DMS53 (cell line): ENCODE data around the gene KMT2C.
"Not testable (repeated sequence)": the region's sequence is repeated elsewhere in the genome, so short reads cannot be mapped to it uniquely, and the experiment has no call there.

Source experiments
- DNase-seq: peaks from one replicate; lab custom pipeline; 2025; lab: John Stamatoyannopoulos, UW

KMT2C gene

DNA sequence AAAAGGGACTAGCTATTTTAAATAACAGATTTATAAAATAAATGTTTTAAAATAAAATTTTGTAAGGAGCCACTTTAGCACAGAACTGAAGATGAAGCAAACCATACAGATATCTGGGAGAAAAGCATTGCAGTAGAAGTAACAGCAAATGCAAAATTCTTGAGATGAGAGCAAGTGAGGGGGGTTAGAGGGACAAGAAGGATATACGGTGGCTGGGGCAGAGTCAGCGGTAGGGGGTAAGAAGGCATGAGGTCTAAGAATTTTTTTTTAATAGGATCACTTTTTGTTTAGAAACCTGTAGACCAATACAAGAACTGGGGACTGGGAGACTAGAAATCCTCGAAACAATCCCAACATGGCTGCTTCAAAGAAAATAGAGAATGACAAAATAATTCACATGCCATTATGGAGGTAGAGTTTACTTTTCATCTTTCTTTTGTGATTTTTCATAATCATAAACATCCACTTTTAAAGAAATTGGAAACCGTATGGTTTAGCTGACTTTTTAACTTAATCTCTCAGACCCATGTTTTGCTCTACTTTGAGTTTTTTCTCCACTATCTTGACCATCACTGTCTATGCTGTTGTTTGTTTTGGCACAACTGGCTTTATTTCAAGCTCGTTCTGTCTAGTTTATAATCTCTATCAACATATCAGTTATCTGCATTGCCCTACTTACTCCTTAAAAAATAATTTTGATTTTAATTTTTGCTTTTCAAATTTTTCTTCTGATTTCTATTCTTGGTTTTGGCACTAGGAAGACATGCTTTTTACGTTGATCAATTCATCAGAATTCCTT is 73.5 kb downstream of the KMT2C start:
- DNase-seq: no peak

DNA sequence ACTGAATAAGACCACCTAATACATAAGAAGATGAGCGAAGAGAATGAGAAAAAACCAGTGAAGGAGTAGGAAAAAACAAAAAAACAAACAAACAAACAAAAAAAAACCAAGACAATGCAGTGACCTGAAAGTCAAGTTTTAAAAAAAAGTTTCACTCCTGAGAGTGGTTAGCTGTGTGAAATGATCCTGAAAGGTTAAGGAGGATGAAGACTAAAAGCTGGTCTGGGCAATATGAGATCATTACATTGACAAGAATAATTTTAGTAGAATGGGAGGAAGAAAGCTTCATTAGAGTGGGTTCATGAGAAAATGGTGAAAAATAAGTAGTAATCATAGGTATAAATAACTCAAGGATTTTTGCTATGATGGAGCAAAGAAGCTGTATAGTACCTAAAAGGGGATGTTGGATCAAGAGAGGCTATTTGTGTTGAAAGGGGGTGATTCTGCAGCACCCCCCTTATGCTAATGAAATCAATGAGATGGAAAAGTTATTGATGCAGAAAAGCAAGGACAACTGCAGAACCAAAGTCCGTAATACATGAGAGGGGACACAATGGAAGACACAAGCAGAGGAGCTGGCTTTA is 80.2 kb downstream of the KMT2C start:
- no peak for DNase-seq

DNA sequence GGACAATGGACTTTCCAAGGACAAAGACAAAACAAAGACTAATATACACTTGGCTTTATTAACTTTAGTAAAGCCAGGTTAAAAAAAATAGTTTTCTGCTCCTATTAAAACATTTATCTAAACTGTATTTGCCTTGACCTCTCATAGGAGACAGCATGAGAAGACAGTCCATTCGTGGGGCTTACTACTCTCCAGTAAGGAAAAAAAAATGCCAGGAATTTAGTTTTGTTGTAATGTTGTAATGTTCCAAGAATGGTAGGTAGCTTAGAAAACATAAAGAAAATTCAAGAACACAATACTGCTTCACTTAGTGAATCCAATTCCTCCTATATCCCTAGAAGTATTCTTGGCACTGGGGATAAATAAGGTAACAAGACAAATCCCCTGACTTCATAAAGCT is 81.7 kb downstream of the KMT2C start:
- no peak for DNase-seq

DNA sequence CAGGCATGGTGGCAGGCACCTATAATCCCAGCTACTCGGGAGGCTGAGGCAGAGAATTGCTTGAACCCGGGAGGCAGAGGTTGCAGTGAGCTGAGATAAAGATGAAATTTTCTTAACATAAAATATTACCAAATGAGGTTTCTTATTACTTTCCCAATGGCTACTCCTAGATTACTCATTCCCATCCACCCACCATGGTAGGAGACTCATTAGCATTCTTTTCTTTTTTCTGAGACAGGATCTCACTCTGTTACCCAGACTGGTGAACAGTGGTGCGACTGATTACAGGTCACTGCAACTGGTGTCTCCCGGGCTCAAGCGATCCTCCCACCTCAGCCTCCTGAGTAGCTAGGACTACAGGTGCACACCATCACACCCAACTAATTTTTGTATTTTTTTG is 82.5 kb downstream of the KMT2C start:
- not testable (repeated sequence) for DNase-seq

DNA sequence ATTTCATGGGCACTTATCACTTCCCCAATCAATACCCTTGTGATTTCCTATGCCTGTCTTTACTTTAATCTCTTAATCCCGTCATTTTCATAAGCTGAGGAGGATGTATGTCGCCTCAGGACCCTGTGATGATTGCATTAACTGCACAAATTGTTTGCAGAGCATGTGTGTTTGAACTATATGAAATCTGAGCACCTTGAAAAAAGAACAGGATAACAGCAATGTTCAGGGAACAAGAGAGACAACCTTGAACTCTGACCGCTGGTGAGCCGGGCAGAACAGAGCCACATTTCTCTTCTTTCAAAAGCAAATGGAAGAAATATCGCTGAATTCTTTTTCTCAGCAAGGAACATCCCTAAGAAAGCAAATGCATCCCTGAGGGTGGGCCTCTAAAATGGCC is 84.1 kb downstream of the KMT2C start:
- DNase-seq: not testable (repeated sequence)

DNA sequence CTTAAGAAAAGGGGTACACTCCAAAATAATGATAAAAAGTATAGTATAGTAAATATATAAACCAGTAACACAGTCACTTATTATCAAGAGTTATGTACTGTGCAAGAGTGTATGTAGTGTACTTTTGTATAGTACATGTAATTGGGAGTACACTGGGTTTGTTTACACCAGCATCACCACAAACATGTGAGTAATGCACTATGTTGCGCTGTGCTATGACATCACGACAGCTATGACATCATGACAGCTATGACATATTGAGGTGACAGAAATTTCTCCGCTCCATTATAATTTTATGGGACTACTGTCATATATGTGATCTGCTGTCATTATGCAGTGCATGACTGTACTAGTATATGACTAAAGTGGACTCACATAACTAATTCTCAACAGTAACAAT is 84.6 kb downstream of the KMT2C start:
- DNase-seq: no peak

DNA sequence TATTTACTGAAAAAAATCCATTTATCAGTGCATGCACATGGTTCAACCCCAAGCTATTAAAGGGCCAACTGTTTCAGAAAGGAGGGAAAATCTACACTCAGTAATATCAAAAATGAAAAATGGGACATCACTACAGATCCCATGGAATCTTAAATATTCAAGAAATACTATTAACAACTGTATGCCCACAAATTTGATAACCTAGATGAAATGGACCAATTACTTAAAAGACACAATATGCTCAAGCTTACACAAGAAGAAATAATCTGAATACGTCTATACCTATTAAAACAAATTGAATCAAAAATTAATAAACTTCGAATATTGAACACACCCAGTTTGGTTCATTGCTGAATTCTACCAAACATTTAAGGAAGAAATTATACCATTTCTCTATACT is 87.9 kb downstream of the KMT2C start:
- no peak for DNase-seq

DNA sequence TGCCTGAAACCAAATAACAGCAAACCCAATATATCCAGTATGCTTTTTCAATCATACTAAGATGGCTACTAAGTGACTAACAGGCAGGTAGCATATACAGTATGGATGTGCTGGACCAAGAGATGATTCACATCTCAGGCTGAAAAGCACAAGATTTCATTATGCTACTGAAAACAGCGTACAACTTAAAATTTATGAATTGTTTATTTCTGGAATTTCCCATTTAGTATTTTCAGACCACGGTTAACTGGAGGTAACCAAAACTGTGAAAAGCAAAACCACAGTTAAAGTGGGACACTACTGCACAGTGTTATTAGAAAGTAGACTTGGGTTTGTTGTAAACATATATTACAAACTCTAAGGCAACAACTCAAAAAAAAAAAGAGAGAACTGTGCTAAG is 91.5 kb downstream of the KMT2C start:
- DNase-seq: no peak

DNA sequence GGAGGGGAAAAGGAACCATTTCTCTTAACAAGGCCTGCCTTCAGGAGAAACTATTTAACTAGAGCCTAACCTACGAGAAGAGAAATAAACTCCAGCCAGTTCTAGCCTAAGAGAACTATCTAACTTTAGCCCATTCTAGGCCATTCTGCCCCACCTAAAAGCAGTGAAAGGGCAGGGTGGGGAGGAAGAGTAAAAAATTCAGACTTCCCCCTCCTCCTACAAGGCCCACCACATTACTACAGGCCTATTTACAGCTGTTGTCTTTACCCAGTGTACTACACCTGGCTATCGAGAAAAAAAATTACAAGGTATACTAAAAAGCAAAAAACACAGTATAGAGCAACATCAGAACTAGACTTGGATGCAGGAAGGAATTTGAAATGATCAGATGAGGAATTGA is 93.0 kb downstream of the KMT2C start:
- no peak for DNase-seq

DNA sequence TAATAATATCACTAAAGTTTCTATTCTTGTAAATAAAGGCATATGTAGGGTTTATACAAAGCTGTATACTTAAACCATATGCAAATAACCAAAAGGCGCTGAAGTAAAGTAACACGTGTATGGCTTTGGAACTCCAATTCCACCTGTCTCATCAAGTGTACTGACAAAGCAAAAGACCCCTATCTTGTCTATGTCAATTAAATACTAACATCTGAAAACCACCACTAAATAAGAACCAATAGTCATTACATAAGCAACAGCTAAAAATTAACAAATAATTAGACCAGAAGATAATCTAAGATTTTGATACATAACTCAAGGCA is 93.9 kb downstream of the KMT2C start:
- no peak for DNase-seq

DNA sequence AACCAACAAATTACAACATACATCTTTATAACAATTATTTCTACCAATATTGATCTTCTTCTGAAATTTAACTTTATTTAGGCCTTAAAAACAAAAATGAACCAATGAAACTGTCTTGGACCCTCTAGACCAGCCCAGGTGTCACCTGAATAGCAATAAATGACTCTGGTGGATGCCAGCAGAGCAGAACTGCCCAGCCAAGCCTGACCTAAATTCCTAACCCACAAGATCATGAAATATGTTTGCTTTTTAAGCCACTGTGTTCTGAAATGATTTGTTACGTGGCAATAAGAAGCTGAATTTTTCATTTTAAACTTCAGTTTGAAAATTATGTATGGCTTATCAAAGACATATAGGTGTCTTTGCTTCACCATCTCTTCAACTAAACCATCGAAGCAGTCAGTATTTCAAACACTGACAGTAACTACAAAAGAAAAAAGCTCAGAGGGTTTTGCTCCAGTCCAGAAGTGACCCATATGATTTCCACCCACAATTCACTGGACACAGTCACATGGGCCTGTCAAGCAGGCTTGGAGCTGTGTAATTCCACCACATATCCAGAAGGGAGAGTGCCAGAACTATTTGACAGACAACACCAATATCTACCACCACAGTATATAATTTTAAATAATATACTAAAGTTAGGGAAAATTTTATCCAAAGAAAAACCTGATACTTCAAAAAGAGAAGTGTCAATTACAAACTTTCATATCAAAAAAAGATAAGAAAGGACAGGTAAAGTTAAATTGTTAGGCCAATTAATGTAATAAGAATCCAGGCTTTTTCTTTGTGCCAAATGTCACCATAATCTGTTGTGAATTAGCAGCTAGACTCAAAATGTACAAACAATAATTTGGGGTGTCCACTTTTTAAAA is 94.5 kb downstream of the KMT2C start:
- peak; percentile 78 for DNase-seq

DNA sequence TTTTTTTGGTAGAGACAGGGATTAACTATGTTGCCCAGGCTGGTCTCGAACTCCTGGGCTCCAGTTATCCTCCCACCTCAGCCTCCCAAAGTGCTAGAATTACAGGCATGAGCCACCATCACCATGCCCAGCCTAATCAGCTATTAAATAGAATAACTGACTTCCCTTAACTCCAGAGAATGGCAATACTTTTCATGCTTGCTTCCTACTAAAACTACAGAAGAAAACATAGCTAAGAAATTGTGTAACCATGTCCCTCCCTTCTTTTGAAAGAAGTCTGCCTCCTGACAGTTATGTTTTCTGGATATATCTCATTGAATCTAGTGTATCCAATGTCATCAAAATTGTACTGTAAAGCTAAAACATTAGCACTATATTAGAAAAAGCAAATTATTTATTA is 95.6 kb downstream of the KMT2C start:
- no peak for DNase-seq

DNA sequence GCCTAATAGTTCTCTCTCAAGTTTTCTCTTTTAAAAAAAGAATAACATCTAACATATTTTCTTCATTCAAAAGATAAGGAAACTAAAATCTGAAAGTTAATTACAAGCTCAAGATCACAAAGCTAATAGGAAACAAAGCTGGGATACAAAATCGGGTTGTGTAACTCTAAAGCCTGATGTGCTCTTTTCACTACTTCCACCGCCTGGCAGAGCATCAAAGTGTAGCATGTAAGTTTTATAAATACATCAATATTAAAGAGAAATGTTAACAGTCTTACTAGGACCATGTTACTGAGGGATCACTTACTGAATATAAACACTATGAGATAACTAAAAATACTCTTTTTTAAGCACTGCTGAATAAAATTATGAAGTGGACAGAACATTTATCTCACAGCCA is 97.2 kb downstream of the KMT2C start:
- no peak for DNase-seq

DNA sequence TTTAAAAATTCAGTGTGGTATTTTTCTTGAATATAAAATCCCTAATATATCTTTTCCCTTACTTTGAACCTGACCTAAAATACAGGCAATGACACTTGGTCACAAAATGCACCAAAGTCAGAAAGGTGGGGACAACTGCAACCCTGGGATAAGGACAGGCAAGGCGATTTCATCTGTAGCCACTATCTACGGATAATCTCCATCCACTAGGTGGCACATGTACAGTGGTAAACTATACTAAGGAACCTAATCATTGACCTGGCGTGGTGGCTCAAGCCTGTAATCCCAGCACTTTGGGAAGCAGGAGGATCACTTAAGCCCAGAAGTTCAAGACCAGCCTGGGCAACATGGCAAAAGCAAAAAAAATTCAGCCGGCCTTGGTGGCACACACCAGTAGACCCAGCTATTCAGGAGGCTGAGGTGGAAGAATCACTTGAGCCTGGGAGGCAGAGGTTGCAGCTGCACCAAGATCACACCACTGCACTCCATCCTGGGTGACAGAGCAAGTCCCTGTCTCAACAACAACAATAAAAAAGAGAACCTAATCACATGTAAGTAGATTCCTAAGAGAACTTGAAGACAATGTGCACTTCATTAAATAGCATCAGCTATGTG is 98.9 kb downstream of the KMT2C start:
- peak; percentile 84 for DNase-seq

DNA sequence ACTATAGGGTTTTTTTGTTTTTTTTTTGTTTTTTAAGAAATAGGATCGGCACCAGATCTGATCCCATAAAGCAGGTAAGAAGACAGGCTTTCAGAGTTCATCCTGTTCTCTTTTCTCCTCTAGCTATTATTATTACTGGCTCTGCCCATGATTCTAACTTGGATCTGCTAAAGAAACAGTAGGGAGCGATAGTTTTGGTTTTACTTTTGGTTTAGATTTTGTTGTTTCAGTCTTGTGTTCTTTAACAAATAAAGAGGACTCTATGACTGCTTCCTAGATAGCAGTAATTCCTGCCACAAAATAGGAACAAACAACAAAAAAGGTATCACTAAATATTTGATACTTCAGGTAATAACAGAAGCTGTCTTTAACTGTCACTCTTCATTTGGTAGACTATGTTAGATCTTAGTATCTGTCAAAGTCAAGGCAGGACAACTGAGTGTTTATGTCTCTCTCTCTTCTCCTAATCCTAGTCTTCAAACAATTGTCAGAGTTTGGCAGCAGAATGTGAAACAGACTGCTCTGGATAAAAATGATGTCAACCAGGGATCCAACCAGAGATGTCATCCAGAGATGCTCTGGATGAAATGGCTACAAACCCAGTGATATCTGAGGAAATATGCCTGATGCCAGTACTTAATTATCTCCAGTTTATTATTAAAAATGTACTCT is 99.8 kb downstream of the KMT2C start:
- DNase-seq: no peak

DNA sequence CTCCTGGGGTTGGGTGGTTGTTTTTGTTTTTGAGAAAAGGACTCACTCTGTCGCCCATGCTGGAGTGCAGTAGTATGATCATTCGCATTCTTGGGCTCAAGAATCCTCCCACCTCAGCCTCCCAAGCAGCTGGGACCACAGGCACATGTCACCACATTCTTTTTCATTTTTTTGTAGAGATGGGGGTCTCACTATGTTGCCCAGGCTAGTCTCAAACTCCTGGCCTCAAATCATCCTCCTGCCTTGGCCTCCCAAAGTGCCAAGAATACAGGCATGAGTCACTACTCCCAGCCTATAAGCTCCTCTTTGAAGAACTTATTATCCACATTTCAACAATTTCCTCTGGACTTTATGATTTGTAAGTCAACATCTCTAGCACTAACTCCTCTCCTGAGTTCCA is 102.7 kb downstream of the KMT2C start:
- DNase-seq: no peak

DNA sequence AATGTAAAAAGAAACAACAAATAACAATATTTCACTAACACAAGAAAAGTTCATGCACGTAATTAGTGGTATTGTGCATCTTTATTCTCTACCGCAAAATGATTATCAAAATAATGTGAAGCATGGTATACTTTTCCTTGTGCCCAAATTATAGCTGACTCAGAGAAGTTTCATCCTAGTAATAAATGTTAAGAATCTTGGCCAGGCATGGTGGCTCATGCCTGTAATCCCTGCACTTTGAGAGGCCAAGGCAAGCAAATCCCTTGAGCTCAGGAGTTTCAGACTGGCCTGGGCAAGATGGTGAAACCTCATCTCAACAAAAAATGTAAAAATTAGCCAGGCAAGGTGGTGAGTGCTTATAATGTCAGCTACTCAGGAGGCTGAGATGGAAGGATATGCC is 105.0 kb downstream of the KMT2C start:
- DNase-seq: no peak

DNA sequence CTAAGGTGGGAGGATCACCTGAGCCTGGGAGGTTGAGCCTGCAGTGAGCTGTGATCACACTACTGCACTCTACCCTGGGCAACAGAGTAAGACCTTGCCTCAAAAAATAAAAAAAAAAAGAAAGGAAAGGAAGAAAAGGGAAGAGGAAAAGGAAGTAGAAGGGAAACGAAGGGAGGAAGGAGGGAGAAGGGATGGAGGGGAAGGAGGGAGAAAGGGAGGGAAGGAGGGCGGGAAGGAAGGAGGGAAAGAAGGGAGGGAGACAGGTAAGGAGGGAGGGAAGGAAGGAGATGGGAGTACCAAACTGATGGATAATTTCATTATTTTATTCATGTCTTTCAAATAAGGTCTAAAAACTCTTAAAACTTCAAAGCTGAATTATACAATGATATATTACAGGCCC is 106.3 kb downstream of the KMT2C start:
- DNase-seq: no peak

DNA sequence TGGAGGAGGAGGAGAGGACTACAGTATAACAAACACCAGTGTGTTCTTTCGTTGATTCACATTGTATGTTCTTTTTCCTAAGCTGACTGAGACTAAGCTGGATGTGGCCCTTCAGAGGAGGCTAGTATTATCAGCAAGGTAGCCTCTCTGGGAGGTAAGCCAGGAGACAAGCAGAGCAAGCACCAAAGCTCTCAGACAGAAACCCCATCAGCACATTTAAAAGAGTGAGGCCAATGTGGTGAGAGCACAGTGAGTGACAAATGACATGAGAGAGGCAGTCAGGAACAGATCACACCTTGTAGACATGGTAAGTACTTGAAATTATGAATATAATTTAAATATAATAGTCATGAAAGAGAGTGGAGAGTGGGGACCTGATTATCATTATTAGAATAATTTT is 107.6 kb downstream of the KMT2C start:
- no peak for DNase-seq

DNA sequence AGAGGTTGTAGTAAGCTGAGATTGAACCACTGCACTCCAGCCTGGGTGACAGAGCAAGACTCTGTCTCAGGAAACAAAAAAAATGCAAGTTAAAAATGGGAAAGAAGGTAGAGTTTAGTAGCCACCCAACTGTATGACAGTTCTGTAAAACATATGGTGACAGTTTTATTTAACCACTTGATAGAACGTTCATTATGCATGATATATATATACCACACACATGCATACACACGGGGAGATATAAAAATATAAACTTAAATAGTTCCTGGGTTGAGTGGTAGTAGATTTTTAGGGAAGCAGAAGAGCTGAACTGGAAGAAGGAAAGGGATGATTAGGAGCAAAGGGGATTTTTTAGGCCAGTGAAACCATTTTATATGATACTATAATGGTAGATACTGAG is 120.0 kb downstream of the KMT2C start:
- DNase-seq: no peak

DNA sequence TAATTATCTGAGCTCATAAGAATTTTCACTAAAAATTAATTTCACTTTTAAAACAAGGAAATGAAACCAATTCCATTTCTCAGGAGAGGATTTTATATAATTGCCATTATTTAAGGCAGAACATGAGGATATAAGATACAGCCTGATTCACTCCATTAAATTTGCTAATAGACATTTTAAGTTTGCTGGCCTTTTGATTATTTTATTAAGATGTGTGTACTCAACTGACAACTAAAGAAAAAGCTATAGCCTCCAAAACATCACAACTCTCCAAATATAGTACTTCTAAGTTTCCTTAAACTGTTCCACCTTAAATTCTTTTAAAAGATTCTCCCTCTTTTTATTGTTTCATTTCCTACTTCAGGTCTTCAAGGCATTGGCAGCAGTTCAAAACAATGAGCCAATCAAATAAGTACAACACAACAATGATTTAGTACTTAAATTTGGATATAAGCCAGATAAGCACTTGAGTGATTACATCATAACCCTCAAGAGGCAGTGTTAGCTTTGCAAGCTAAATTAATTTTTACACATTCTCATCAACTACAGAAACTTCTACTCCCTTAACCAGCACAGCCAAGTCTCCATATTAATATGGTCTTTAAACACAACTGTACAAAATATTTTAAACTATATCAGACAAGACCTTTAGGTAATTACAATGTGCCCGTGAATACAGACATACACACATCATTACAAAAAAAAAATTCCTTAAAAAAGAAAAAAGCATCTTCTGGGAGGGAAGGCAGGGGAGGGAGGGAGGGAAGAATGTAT is 121.8 kb downstream of the KMT2C start:
- peak; percentile 95 for DNase-seq
